Hepatocyte (in vitro differentiated cells): ENCODE data around the gene ALPI. TPM values are rescaled to one million over a fixed set of nuclear protein-coding genes. Genes with fewer than 3 reads are reported as not detected.
A peak's percentile ranks its signal among the peaks of the same experiment; 100 is the strongest.

Experiments
- DNase-seq: peaks from one replicate; pipeline ENCODE4 v3.0.0-alpha.2; 2016; ENCODE audit warnings: low spot score
- H2AFZ ChIP-seq: fragments of 200-600 bp; sonication (generic); 2 replicates; pipeline ENCODE4 v1.6.0; 2016; ENCODE audit warnings: antibody characterized with exemption, mild to moderate bottlenecking
- H3K27ac ChIP-seq: fragments of 200-600 bp; sonication (generic); 2 replicates; pipeline ENCODE4 v1.5.1; 2016; ENCODE audit warnings: mild to moderate bottlenecking
- H3K27me3 ChIP-seq: fragments of 200-600 bp; sonication (generic); 2 replicates; pipeline ENCODE4 v1.6.1; 2016
- H3K36me3 ChIP-seq: fragments of 200-600 bp; sonication (generic); replicated peaks from 2 replicates; pipeline ENCODE4 v1.5.1; 2016; ENCODE audit warnings: low read depth; ENCODE audit not compliant: insufficient read depth
- H3K4me1 ChIP-seq: fragments of 200-600 bp; sonication (generic); 2 replicates; pipeline ENCODE4 v1.5.1; 2016; ENCODE audit warnings: mild to moderate bottlenecking, moderate library complexity; ENCODE audit not compliant: insufficient read depth
- H3K4me2 ChIP-seq: fragments of 200-600 bp; sonication (generic); 2 replicates; pipeline ENCODE4 v1.6.0; 2016
- H3K4me3 ChIP-seq: fragments of 200-600 bp; sonication (generic); 2 replicates; pipeline ENCODE4 v1.5.1; 2016; ENCODE audit warnings: mild to moderate bottlenecking
- H3K79me2 ChIP-seq: fragments of 200-600 bp; sonication (generic); 2 replicates; pipeline ENCODE4 v1.6.0; 2017; ENCODE audit warnings: mild to moderate bottlenecking
- H3K9me2 ChIP-seq: fragments of 200-600 bp; sonication (generic); replicated peaks from 2 replicates; pipeline ENCODE4 v1.6.0; 2017; ENCODE audit warnings: mild to moderate bottlenecking; ENCODE audit not compliant: insufficient read depth
- H3K9me3 ChIP-seq: fragments of 200-600 bp; sonication (generic); 2 replicates; pipeline ENCODE4 v1.5.1; 2016; ENCODE audit warnings: low read depth, mild to moderate bottlenecking
- H4K20me1 ChIP-seq: fragments of 200-600 bp; sonication (generic); 2 replicates; pipeline ENCODE4 v1.6.0; 2016; ENCODE audit warnings: mild to moderate bottlenecking; ENCODE audit not compliant: insufficient read depth, poor library complexity, severe bottlenecking
- EZH2 ChIP-seq: fragments of 200-600 bp; sonication (generic); IDR thresholded peaks from 2 replicates; pipeline ENCODE4 v1.6.1; 2016; ENCODE audit warnings: antibody characterized with exemption, mild to moderate bottlenecking, borderline replicate concordance
- EZH2phosphoT487 ChIP-seq: fragments of 200-600 bp; sonication (generic); IDR thresholded peaks from one replicate; pipeline ENCODE4 v1.6.1; 2018; ENCODE audit warnings: antibody characterized with exemption, mild to moderate bottlenecking, low read depth, moderate library complexity; ENCODE audit not compliant: unreplicated experiment, severe bottlenecking
- WGBS: methylation state at CpG from one replicate; pipeline ENCODE4 v1.1.6; 2016; ENCODE audit warnings: low lambda C conversion rate; ENCODE audit errors: missing lambda C conversion rate; 5-methylcytosine and 5-hydroxymethylcytosine counted together
- polyA plus RNA-seq: library from polyadenylated mRNA; unstranded; fragments of >200 nt; fragmentation: Nextera tagmentation; extraction: Ambion mirVana; gene quantifications from 2 replicates; pipeline ENCODE4 v1.2.1, GENCODE V29; 2016
- total RNA-seq: library from RNA; depleted of rRNA; stranded (reverse); fragments of >200 nt; gene quantifications from 2 replicates; pipeline ENCODE4 v1.2.3, GENCODE V29; 2014
- TF ChIP-seq, protein P1 (sequence below): fragments of 200-600 bp; sonication (generic); IDR thresholded peaks from 2 replicates; pipeline ENCODE4 v1.5.1; 2016; ENCODE audit warnings: antibody characterized with exemption, mild to moderate bottlenecking; ENCODE audit not compliant: poor library complexity

Gene ALPI
- total and polyA plus RNA-seq, 2 experiments from 2014 or later: 3.5 to 3.9 TPM

- peaks cover 18% of the 10 kb centered on the region for H3K4me1 ChIP-seq
- H3K9me3 ChIP-seq: no peaks in the 10 kb centered on the region
- no peak for DNase-seq
- H4K20me1 ChIP-seq: no peaks in the 10 kb centered on the region
- 92% methylated on average over 3 of the region's 3 CpGs for WGBS
- TF ChIP-seq, protein P1, sequence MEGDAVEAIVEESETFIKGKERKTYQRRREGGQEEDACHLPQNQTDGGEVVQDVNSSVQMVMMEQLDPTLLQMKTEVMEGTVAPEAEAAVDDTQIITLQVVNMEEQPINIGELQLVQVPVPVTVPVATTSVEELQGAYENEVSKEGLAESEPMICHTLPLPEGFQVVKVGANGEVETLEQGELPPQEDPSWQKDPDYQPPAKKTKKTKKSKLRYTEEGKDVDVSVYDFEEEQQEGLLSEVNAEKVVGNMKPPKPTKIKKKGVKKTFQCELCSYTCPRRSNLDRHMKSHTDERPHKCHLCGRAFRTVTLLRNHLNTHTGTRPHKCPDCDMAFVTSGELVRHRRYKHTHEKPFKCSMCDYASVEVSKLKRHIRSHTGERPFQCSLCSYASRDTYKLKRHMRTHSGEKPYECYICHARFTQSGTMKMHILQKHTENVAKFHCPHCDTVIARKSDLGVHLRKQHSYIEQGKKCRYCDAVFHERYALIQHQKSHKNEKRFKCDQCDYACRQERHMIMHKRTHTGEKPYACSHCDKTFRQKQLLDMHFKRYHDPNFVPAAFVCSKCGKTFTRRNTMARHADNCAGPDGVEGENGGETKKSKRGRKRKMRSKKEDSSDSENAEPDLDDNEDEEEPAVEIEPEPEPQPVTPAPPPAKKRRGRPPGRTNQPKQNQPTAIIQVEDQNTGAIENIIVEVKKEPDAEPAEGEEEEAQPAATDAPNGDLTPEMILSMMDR: no peak
- TF ChIP-seq EZH2phosphoT487: no peak
- no peak for TF ChIP-seq EZH2
- H3K27ac ChIP-seq: no peak overlapping the region
- peaks cover 21% of the 10 kb centered on the region for H3K27me3 ChIP-seq
- H3K36me3 ChIP-seq: no peaks in the 10 kb centered on the region
- H2AFZ ChIP-seq: no peak overlapping the region
- no peak overlapping the region for H3K4me3 ChIP-seq
- no peaks in the 10 kb centered on the region for H3K79me2 ChIP-seq
- no peak overlapping the region for H3K4me2 ChIP-seq
- H3K9me2 ChIP-seq: no peaks in the 10 kb centered on the region
These were observed 42.5 kb downstream of the ALPI start for GRCh38 chr2:232498452-232498851.

DNA sequence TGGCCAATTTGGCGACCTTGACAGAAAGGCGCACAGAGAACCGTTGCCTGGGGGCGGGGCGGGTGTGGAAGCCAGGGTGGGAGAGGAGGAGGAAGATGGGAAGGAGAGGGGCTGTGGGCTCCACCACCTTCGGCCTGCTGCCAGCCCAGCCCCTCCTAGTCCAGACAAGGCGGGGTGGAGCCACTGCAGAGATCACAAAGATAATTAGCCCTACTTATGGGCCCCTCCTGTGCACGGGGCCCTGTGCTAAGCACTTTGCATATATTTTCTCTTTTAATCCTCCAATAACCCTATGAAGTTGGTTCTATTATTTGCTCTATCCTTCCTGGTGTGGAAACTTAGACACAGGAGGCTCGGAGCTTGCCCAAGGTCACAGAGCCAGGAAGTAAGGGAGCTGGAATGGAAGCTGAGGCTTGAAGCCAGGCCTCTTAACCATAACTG, 45.4 kb downstream of the ALPI start:
- TF ChIP-seq EZH2phosphoT487 (no peak), EZH2 (no peak)
- TF ChIP-seq, protein P1: no peak
- no peak for DNase-seq

GRCh38 chr2:232501794-232502390, 45.9 kb downstream of the ALPI start:
- Histone ChIP-seq H2AFZ (no peak overlapping the region), H3K9me3 (no peaks in the 10 kb centered on the region), H3K27ac (peak overlapping the region; percentile 51), H3K36me3 (no peaks in the 10 kb centered on the region), H3K27me3 (peaks cover 55% of the 10 kb centered on the region), H3K4me1 (peaks cover 18% of the 10 kb centered on the region), H3K4me3 (no peak overlapping the region), H3K4me2 (peak overlapping the region; percentile 97), H4K20me1 (no peaks in the 10 kb centered on the region), H3K79me2 (no peaks in the 10 kb centered on the region), H3K9me2 (no peaks in the 10 kb centered on the region)
- TF ChIP-seq, protein P1: no peak
- TF ChIP-seq EZH2phosphoT487: no peak
- no peak for TF ChIP-seq EZH2
- WGBS: 61% methylated on average over 3 of the region's 10 CpGs
- no peak for DNase-seq

More for the DNA sequence above, 45.4 kb downstream of the ALPI start:
- Histone ChIP-seq H3K4me3 (no peak overlapping the region), H3K36me3 (no peaks in the 10 kb centered on the region), H3K4me2 (no peak overlapping the region), H3K27ac (peak overlapping the region; percentile 51), H3K9me3 (no peaks in the 10 kb centered on the region), H2AFZ (no peak overlapping the region), H3K4me1 (peaks cover 18% of the 10 kb centered on the region), H4K20me1 (no peaks in the 10 kb centered on the region), H3K79me2 (no peaks in the 10 kb centered on the region), H3K27me3 (peaks cover 50% of the 10 kb centered on the region), H3K9me2 (no peaks in the 10 kb centered on the region)
- 66% methylated on average over 9 of the region's 9 CpGs for WGBS
